Neural cell (in vitro differentiated cells): ENCODE measurements around the gene RBM38. TPM values are rescaled to one million over a fixed set of nuclear protein-coding genes. Genes with fewer than 3 reads are reported as not detected.

Experiments
- H2AFZ ChIP-seq: fragments of 200-600, 300-800 bp; sonication (generic), shearing (Covaris generic); 2 replicates; pipeline ENCODE4 v1.6.0; 2014; ENCODE audit warnings: low read depth, mild to moderate bottlenecking, antibody characterized with exemption, low read length, moderate library complexity
- H3F3A ChIP-seq: fragments of 200-600 bp; shearing (Covaris generic); 2 replicates; pipeline ENCODE4 v1.6.1; 2016; ENCODE audit warnings: mild to moderate bottlenecking, moderate library complexity, mixed read lengths, antibody characterized with exemption, low read length; ENCODE audit not compliant: insufficient read depth, poor library complexity, severe bottlenecking
- H3K27ac ChIP-seq: fragments of 200-600, 300-800 bp; sonication (generic), shearing (Covaris generic); 2 replicates; pipeline ENCODE4 v1.5.1; 2014; ENCODE audit warnings: mild to moderate bottlenecking, low read length, moderate library complexity
- H3K27me3 ChIP-seq: fragments of 300-800, 200-600 bp; sonication (generic), shearing (Covaris generic); 2 replicates; pipeline ENCODE4 v1.6.0; 2014; ENCODE audit warnings: mild to moderate bottlenecking, low read depth, low read length, moderate library complexity; ENCODE audit not compliant: insufficient read depth
- H3K36me3 ChIP-seq: fragments of 300-800, 200-600 bp; sonication (generic), shearing (Covaris generic); 2 replicates; pipeline ENCODE4 v1.5.1; 2014; ENCODE audit warnings: mild to moderate bottlenecking, antibody characterized with exemption, low read length, moderate library complexity; ENCODE audit not compliant: insufficient read depth
- H3K4me2 ChIP-seq: fragments of 300-800, 200-600 bp; sonication (generic), shearing (Covaris generic); 2 replicates; pipeline ENCODE4 v1.6.0; 2014; ENCODE audit warnings: mild to moderate bottlenecking, low read length
- H3K4me3 ChIP-seq: fragments of 300-800, 200-600 bp; sonication (generic), shearing (Covaris generic); 2 replicates; pipeline ENCODE4 v1.5.1; 2014; ENCODE audit warnings: mild to moderate bottlenecking, low read length, moderate library complexity
- H3K79me2 ChIP-seq: fragments of 200-600 bp; shearing (Covaris generic); replicated peaks from 2 replicates; pipeline ENCODE4 v1.6.0; 2014; ENCODE audit warnings: mild to moderate bottlenecking, low read length, moderate library complexity; ENCODE audit not compliant: insufficient read depth
- H3K9ac ChIP-seq: fragments of 300-800, 200-600 bp; sonication (generic), shearing (Covaris generic); 2 replicates; pipeline ENCODE4 v1.6.1; 2016; ENCODE audit warnings: mild to moderate bottlenecking, low read length, mixed read lengths
- H3K9me2 ChIP-seq: fragments of 200-600 bp; shearing (Covaris generic); 2 replicates; pipeline ENCODE4 v1.6.1; 2016; ENCODE audit warnings: mild to moderate bottlenecking, low read length, mixed read lengths; ENCODE audit not compliant: insufficient read depth
- H3K9me3 ChIP-seq: fragments of 200-600, 300-800 bp; sonication (generic), shearing (Covaris generic); 2 replicates; pipeline ENCODE4 v1.6.1; 2016; ENCODE audit warnings: mild to moderate bottlenecking, mixed run types, low read length, moderate library complexity, mixed read lengths
- H4K20me1 ChIP-seq: fragments of 200-600 bp; shearing (Covaris generic); 2 replicates; pipeline ENCODE4 v1.6.1; 2016; ENCODE audit warnings: mild to moderate bottlenecking, mixed run types; ENCODE audit not compliant: insufficient read depth
- EP300 ChIP-seq: fragments of 450-650 bp; conservative IDR thresholded peaks from 2 replicates; pipeline ENCODE4 v1.6.1; 2014; ENCODE audit warnings: antibody characterized with exemption, mild to moderate bottlenecking, moderate library complexity; ENCODE audit not compliant: poor library complexity, severe bottlenecking
- EZH2 ChIP-seq: fragments of 200-600, 300-800 bp; shearing (Covaris generic), sonication (generic); IDR thresholded peaks from 2 replicates; pipeline ENCODE4 v1.6.1; 2014; ENCODE audit warnings: antibody characterized with exemption, low read length, borderline replicate concordance, mild to moderate bottlenecking; ENCODE audit not compliant: insufficient read depth, poor library complexity, severe bottlenecking
- MXI1 ChIP-seq: fragments of 450-650 bp; conservative IDR thresholded peaks from 2 replicates; pipeline ENCODE4 v1.6.1; 2014; ENCODE audit warnings: antibody characterized with exemption, mild to moderate bottlenecking; ENCODE audit not compliant: poor library complexity, severe bottlenecking
- POLR2AphosphoS5 ChIP-seq: IDR thresholded peaks from 2 replicates; pipeline ENCODE4 v1.6.1; 2012
- RAD21 ChIP-seq: fragments of 450-650 bp; conservative IDR thresholded peaks from 2 replicates; pipeline ENCODE4 v1.6.1; 2014; ENCODE audit warnings: antibody characterized with exemption, mild to moderate bottlenecking, moderate library complexity
- REST ChIP-seq: IDR thresholded peaks from 2 replicates; pipeline ENCODE4 v1.6.1; 2012; ENCODE audit warnings: borderline replicate concordance
- SMC3 ChIP-seq: fragments of 450-650 bp; conservative IDR thresholded peaks from 2 replicates; pipeline ENCODE4 v1.6.1; 2014; ENCODE audit warnings: antibody characterized with exemption, mild to moderate bottlenecking, moderate library complexity; ENCODE audit not compliant: poor library complexity
- TAF1 ChIP-seq: IDR thresholded peaks from 2 replicates; pipeline ENCODE4 v1.6.1; 2012; ENCODE audit warnings: low read depth
- polyA plus RNA-seq: library from polyadenylated mRNA; depleted of rRNA; stranded (reverse); fragments of >200 nt; gene quantifications from 2 replicates; pipeline ENCODE4 v1.2.3, GENCODE V29; 2014
- TF ChIP-seq, protein P1 (sequence below): fragments of 450-650 bp; IDR thresholded peaks from 2 replicates; pipeline ENCODE4 v1.5.1; 2014; ENCODE audit warnings: antibody characterized with exemption, mild to moderate bottlenecking, moderate library complexity; ENCODE audit not compliant: poor library complexity, severe bottlenecking

Gene RBM38
- polyA plus RNA-seq, 1 donor from 2014 or later: 19.0 TPM

- no peaks in the 10 kb centered on the region for H4K20me1 ChIP-seq
- TF ChIP-seq EZH2: no peak
- TF ChIP-seq EP300: no peak
- TF ChIP-seq, protein P1, sequence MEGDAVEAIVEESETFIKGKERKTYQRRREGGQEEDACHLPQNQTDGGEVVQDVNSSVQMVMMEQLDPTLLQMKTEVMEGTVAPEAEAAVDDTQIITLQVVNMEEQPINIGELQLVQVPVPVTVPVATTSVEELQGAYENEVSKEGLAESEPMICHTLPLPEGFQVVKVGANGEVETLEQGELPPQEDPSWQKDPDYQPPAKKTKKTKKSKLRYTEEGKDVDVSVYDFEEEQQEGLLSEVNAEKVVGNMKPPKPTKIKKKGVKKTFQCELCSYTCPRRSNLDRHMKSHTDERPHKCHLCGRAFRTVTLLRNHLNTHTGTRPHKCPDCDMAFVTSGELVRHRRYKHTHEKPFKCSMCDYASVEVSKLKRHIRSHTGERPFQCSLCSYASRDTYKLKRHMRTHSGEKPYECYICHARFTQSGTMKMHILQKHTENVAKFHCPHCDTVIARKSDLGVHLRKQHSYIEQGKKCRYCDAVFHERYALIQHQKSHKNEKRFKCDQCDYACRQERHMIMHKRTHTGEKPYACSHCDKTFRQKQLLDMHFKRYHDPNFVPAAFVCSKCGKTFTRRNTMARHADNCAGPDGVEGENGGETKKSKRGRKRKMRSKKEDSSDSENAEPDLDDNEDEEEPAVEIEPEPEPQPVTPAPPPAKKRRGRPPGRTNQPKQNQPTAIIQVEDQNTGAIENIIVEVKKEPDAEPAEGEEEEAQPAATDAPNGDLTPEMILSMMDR: no peak
- TF ChIP-seq REST: no peak
- TF ChIP-seq TAF1: no peak
- TF ChIP-seq SMC3: no peak
- no peak for TF ChIP-seq RAD21
- no peak for TF ChIP-seq MXI1
- TF ChIP-seq POLR2AphosphoS5: no peak
These were observed 35.6 kb downstream of the RBM38 start for GRCh38 chr20:57426831-57427230.

GRCh38 chr20:57428324-57429158, 37.3 kb downstream of the RBM38 start:
- Histone ChIP-seq H3K27me3 (no peaks in the 10 kb centered on the region), H2AFZ (no peak overlapping the region), H3K36me3 (no peaks in the 10 kb centered on the region), H3F3A (no peaks in the 10 kb centered on the region), H3K27ac (no peak overlapping the region), H3K4me3 (no peak overlapping the region), H3K9ac (no peak overlapping the region), H3K79me2 (no peaks in the 10 kb centered on the region), H3K9me3 (no peaks in the 10 kb centered on the region), H3K9me2 (no peaks in the 10 kb centered on the region), H4K20me1 (no peaks in the 10 kb centered on the region), H3K4me2 (no peak overlapping the region)
- TF ChIP-seq SMC3 (no peak), POLR2AphosphoS5 (no peak), EP300 (no peak), TAF1 (no peak), RAD21 (no peak), MXI1 (no peak), EZH2 (no peak), REST (no peak)
- TF ChIP-seq, protein P1: no peak

More at GRCh38 chr20:57426831-57427230, 35.6 kb downstream of the RBM38 start:
- no peaks in the 10 kb centered on the region for H3K36me3 ChIP-seq
- H3K79me2 ChIP-seq: no peaks in the 10 kb centered on the region
- no peaks in the 10 kb centered on the region for H3K9me3 ChIP-seq
- H3K27ac ChIP-seq: no peak overlapping the region
- no peaks in the 10 kb centered on the region for H3F3A ChIP-seq
- no peak overlapping the region for H2AFZ ChIP-seq
- H3K4me3 ChIP-seq: no peak overlapping the region
- H3K9me2 ChIP-seq: no peaks in the 10 kb centered on the region
- no peaks in the 10 kb centered on the region for H3K27me3 ChIP-seq
- H3K9ac ChIP-seq: no peak overlapping the region
- H3K4me2 ChIP-seq: no peak overlapping the region
